ENCODE measurements around the gene PTPN14. TPM values are rescaled to one million over a fixed set of nuclear protein-coding genes. Genes with fewer than 3 reads are reported as not detected.

Gene PTPN14
- total RNA-seq, 1 donor from 2014 or later: 46.2 TPM

DNA sequence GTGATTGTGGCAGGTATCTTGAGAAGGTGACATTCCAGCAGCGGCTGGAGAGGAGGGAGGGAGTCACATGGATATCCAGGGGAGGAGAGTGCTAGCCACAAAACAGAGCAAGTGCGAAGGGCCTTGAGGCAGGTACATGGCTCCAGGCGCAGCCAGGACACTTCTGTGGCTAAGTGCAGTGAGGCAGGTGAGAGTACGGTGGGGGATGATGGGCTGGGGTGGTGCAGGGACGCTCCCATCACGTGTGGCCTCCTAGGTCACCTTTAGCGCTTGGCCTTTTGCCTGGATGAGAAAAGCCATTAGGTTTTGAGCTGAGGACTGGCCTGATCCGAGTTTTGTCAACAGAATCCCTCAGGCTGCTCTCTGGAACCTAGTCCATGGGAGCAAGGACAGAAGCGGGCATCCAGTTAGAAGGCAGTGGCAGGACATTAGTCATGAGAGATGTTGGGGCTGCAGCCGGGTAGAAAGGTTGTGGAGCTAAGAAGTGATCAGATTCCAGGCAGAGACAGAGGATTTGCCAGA lies 238.8 kb downstream of the PTPN14 start:
- DNase-seq (ENCODE audit: low spot score): no peak

DNA sequence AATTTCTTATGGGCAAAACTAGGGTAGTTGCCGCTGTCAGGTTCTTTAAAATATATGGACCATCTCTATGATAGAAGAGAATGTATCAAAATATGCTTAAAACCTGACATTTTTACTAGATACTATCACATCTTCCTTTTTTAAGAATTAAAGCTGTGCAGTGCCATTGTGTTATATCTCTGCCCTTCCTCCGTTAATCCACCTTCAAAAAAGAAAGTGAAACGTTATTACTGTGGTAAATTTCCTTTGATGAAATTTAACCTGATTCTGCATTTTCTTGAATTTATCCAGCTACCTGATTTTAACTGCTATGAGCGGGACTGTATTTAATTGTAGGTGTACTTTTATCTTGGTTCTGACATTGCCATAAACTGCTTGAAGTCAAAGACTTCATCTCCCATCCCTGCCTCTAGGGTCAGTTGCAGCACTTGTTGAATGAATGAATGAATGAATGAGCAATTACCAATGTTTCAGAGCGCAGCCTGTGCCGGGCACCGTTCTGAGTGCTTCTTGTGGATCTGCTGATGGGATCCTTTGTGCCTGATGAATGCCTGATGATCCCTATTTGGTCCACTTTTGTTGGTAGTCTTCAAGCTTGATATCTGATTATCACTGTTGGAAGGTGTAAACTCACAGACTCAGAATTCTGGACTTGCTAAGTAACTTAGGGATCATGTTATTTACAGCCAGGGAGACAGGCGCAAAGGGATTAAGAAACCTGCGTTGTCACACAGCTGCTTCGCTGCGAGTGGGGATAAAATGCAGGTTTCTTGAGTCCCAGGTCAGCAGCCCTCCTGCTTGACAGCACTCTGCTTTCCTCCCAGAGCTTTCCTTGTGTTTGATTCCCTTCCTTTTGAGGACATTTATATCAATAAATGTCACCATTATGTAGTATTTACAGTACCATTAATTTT lies 240.4 kb downstream of the PTPN14 start:
- no peak for DNase-seq (ENCODE audit: low spot score)

DNA sequence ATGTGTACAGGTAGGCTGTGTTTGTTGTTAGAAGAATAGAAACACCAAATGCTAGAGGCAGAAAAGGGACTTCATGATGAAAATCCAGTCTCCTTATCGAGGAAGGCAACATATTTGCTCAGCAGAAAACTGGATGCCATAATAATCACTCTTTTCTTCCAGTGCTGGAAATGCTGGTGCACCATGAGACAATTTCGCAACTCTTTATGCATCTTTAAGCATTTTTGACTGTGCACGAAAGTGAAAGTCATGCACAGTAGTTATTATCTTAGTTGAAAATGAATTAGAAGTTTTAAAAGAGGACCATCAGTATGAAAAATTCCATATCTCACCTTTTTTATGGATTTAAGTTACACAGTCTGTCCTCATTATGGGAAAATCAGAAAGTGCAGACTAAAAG lies 241.4 kb downstream of the PTPN14 start:
- no peak for DNase-seq (ENCODE audit: low spot score)

DNA sequence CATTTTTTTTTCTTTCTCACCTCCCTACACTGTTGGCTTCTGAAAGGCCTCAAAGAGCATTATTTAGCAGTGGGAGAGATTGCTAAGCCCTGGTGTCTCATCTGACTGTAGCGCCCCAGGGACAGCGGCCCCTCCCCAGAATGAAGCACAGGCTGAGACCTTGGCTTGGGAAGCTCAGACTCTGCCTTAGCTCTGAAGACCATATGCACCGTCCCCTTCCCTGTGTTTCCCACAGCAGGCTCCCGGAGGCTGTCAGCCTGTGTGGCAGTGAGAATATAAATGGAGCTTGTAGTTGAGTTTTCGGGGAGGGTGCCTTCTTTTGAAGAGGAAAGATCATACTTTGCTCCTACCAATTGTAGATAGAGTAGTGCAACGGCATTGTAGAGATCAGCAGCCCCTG lies 245.1 kb downstream of the PTPN14 start:
- no peak for DNase-seq (ENCODE audit: low spot score)

DNA sequence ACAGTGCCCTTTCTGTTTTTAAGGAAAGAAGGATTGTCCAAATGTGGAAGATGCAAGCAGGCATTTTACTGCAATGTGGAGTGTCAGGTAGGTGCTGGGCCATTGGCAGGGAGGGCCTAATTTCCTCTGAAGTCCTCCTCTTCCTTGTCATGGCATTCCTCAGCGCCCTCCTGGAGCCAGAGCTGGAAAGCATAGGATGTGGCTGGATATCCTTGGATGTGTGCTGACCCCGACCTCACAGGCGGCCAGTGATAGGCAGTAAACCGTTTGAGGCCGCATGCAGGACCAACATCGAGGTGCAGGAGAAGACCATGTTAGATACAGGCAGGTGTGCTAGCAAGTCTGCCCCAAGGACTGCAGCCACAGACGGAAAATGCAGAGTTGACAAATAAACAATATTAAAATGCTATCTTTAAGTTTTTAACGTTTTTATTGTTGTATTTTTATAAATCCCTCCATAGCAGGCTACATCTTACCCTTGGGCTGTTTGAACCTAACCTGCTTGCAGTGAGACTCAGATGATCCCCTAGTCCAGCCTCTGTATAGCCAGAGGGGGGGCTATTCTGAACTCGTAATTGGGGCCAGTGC lies 246.1 kb downstream of the PTPN14 start:
- no peak for DNase-seq (ENCODE audit: low spot score)

DNA sequence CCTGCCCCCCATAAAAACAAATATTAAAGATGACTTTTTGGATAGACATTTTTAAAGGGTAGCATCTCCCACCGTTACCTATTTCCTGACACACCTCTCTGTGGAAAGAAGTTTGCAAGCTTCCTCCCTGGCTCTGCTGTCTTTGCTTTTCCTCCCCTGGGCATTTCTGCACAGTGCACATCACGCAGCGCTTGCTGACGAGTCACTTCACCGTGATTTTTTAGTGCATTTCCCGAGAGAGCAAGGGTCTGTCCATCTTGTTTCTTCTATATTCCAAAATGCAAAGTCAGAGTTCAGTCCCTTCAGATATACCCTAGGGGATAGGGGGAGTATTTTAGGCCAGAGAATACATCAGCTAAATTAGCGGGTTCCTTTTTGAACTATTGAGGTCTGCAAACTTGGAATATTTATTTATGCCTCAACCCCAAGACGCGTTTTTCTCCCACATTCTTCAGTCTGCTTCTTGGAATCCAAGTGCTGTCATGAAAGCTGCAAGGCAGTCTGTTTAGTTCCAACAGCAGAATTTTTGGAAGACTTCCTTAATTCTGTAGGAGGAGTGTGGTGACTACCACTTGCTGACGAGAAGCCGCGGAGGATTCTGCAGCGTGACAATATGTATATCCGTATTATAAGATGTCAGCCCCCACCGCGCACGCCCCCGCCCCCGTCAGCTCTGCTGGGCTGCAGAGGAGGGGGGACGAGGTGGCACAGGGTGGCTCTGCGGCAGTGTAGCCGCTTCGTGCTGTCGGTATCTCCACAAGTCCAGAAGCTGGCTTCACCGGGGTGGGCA lies 248.1 kb downstream of the PTPN14 start:
- no peak for DNase-seq (ENCODE audit: low spot score)

DNA sequence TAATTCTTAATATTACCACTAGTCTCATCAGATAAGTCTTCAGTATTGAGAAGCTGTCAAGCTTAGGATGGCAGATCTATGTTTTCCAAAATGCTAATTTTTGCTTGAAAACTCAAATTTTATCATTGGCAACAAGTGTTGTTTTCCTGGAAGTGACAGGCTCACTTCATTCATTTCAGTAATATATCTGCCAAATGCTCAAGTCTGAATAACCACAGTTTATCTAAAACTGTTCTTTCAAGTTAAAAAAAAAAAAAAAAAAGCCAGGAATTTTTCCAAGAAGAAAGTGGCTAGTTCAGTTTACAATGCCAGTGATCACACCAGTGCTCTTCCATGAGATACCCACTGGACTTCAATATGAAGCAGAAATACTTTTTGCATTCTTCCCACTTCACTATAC lies 249.9 kb downstream of the PTPN14 start:
- no peak for DNase-seq (ENCODE audit: low spot score)

DNA sequence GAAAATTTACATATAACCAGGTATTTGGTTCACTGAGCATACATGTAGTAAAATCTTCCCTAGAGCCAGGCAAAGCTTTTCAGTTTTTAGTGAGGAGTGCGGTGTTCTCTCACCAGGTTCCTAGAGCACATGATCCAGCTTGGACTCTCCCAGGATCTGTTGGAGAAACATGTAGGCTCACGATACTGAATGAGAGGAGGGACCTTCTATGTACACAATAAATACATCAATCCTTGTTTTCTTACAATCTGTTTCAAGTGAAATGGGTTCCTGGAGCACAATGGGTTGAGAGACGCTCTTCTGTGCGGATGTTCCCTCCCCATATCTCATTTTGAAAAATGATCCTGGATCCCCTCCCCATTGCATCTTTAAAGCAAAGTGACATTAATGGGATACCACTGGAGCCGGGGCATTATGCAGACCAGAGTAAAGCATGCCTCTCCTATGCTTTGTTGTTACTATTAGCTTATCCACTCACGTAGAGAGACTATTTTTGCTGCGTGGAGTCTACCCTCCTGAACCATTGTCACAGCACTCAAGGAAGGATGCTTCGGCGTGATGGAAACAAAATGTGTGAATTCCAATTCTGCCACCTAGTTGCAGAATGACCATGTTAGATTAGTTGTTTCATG lies 251.1 kb downstream of the PTPN14 start:
- DNase-seq (ENCODE audit: low spot score): no peak

Other genes starting within 250 kb of the PTPN14 start
- 3.5 TPM for gene CENPF, start 51.6 kb upstream of the PTPN14 start, total RNA-seq

Measured in mucosa of gallbladder (tissue), 1 donor.